ENCODE results near the gene RPTOR.
"Not testable (repeated sequence)": the region's sequence is repeated elsewhere in the genome, so short reads cannot be mapped to it uniquely, and the experiment has no call there.

RPTOR gene

DNA sequence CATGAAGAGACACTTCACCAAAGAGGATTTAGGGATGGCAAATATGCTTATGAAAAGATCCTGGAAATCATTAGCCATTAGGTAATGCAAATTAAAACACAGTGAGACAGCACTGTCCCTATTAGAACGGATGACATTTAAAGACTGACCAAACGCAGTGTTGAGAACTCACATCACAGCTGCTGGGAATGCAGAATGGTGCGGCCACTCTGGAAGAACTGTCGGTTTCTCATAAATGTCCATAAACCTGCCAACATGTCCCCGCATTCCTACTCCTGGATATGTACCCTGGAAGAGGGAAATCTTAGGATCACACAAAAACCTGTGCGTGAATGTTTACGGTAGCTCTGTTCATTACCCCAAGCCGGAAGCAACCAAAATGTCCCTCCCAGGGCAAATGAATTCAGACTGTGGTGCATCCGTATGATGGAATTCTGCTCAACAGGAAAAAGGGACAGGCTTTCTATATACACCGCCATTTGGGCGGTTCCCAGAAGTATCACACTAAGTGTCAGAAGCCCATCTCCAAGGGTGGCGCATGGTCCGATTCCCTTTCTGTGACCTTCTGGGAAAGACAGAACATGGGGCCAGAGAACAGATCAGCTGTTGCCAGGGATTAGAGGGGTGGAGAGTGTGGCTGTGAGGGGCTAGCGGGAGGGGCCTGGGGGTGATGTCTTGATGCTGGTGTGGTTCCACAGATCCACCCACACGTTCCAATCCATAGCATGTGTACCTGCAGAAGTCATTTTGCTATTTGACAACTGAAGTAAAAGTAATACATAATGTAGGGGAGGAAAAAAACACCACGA lies 249.8 kb downstream of the RPTOR start:
- TF ChIP-seq CTCF (IDR thresholded peaks at IDR 0.05; ENCODE audit: insufficient read depth, low read depth, low read length, missing control alignments) = no peak
- no peak overlapping the region for H3K4me3 ChIP-seq (ENCODE audit: low read depth, low read length)
- no peak for DNase-seq (ENCODE audit: low read depth)

GRCh38 chr17:80795090-80795580 lies 250.5 kb downstream of the RPTOR start:
- no peak for DNase-seq (ENCODE audit: low read depth)
- no peak for TF ChIP-seq CTCF (IDR thresholded peaks at IDR 0.05; ENCODE audit: insufficient read depth, low read depth, low read length, missing control alignments)
- no peak overlapping the region for H3K4me3 ChIP-seq (ENCODE audit: low read depth, low read length)

DNA sequence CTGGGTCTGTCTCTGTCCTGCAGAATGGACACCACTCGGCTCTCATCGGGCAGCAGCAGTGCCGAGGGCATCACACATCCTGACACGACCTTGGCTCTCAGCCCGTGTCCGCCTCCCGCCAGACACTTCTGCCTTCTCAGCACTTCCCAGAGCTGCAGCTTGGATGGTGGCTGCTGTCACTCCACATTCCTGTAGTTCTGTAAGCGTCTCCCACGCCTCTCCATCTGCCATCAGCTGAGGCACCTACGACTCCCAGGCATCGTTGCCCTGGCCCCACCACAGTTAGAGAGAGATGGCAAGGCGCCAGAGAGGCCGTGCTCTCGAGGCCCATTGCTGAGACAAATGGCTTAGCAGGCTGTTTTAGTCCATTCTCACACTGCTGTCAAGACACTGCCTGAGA lies 251.1 kb downstream of the RPTOR start:
- H3K4me3 ChIP-seq (ENCODE audit: low read depth, low read length) = no peak overlapping the region
- TF ChIP-seq CTCF (IDR thresholded peaks at IDR 0.05; ENCODE audit: insufficient read depth, low read depth, low read length, missing control alignments) = no peak
- DNase-seq (ENCODE audit: low read depth) = no peak

DNA sequence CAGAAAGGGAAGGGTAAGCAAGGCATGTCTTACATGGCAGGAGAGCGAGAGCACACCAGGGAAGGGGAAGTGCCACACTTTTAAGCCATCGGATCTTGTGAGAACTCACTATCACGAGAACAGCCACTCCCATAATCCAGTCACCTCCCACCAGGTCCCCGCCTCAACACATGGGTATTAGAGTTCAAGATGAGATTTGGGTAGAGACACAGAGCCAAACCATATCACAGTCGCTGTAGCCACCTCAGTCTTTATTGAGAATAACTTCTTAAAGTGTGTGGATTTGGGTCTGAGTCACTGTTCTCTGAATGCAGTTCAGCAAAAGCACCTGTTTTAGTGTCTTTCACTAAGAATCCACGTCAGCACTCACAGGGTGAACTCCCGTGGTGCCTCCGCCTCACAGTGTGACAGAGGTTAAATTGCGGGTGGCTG lies 251.8 kb downstream of the RPTOR start:
- TF ChIP-seq CTCF (IDR thresholded peaks at IDR 0.05; ENCODE audit: insufficient read depth, low read depth, low read length, missing control alignments) = no peak
- no peak overlapping the region for H3K4me3 ChIP-seq (ENCODE audit: low read depth, low read length)
- no peak for DNase-seq (ENCODE audit: low read depth)

DNA sequence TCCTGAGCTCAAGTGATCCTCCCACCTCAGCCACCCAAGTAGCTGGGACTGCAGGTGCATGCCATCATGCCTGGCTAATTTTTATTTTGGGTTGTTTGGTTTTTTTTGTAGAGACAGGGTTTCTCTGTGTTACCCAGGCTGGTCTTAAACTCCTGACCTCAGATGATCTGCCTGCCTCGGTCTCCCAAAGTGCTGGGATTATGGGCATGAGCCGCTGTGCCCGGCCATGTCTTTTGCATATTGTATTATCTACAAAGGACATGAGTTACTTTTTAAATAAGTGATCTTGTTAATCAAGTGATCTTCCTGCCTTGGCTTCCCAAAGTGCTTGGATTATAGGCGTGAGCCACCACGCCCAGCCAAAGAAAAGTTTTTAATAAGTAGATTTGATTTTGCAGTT lies 252.6 kb downstream of the RPTOR start:
- not testable (repeated sequence) for DNase-seq (ENCODE audit: low read depth); H3K4me3 ChIP-seq (ENCODE audit: low read depth, low read length)

- DNase-seq (ENCODE audit: low read depth) = no peak
- no peak overlapping the region for H3K4me3 ChIP-seq (ENCODE audit: low read depth, low read length)
- TF ChIP-seq CTCF (IDR thresholded peaks at IDR 0.05; ENCODE audit: insufficient read depth, low read depth, low read length, missing control alignments) = no peak
Measured at GRCh38 chr17:80797741-80798594, 253.3 kb downstream of the RPTOR start.
